OCI-LY3 (cell line): ENCODE measurements around the gene PET100.

Source experiments
- H2AFZ ChIP-seq: fragments of 200-600, 300-600 bp; shearing (Covaris generic); 2 replicates; pipeline ENCODE4 v1.6.0; 2014; ENCODE audit warnings: antibody characterized with exemption, low read depth, low read length
- H3K27ac ChIP-seq: fragments of 200-600, 300-600 bp; sonication (generic); 2 replicates; pipeline ENCODE4 v1.5.1; 2014; ENCODE audit warnings: mild to moderate bottlenecking, low read length, moderate library complexity, mixed read lengths
- H3K27me3 ChIP-seq: fragments of 200-600, 300-600 bp; sonication (generic); 2 replicates; pipeline ENCODE4 v1.6.1; 2014; ENCODE audit warnings: low read depth, low read length, mixed read lengths
- H3K36me3 ChIP-seq: fragments of 200-600, 300-600 bp; sonication (generic); replicated peaks from 2 replicates; pipeline ENCODE3; 2014; ENCODE audit warnings: low read depth, low read length, mixed read lengths
- H3K4me1 ChIP-seq: fragments of 300-600, 200-600 bp; sonication (generic); 2 replicates; pipeline ENCODE4 v1.6.1; 2014; ENCODE audit warnings: low read length, mixed read lengths
- H3K4me2 ChIP-seq: fragments of 200-600, 300-600 bp; sonication (generic); 2 replicates; pipeline ENCODE4 v1.6.1; 2014; ENCODE audit warnings: low read length, mixed read lengths
- H3K4me3 ChIP-seq: fragments of 300-600, 200-600 bp; sonication (generic); 2 replicates; pipeline ENCODE4 v1.5.1; 2014; ENCODE audit warnings: antibody characterized with exemption, mild to moderate bottlenecking, low read length, moderate library complexity
- H3K79me2 ChIP-seq: fragments of 300-600, 200-600 bp; shearing (Covaris generic); 2 replicates; pipeline ENCODE4 v1.6.1; 2014; ENCODE audit warnings: mild to moderate bottlenecking, low read length, mixed read lengths
- H3K9ac ChIP-seq: fragments of 300-600, 200-600 bp; shearing (Covaris generic); 2 replicates; pipeline ENCODE4 v1.6.0; 2014; ENCODE audit warnings: mild to moderate bottlenecking, low read length, moderate library complexity
- H3K9me3 ChIP-seq: fragments of 200-600, 300-600 bp; shearing (Covaris generic); 2 replicates; pipeline ENCODE4 v1.6.1; 2014; ENCODE audit warnings: low read length, mixed read lengths; ENCODE audit not compliant: insufficient read depth
- H4K20me1 ChIP-seq: fragments of 200-600, 300-600 bp; sonication (generic); 2 replicates; pipeline ENCODE4 v1.6.1; 2016; ENCODE audit warnings: low read length, mixed read lengths; ENCODE audit not compliant: insufficient read depth
- CTCF ChIP-seq: fragments of 200-600, 300-600 bp; sonication (generic); IDR thresholded peaks from 2 replicates; pipeline ENCODE4 v1.5.1; 2014; ENCODE audit warnings: antibody characterized with exemption, low read length, low read depth
- EZH2phosphoT487 ChIP-seq: fragments of 200-600 bp; shearing (Covaris generic); IDR thresholded peaks from 2 replicates; pipeline ENCODE4 v1.6.1; 2018; ENCODE audit warnings: antibody characterized with exemption, mixed run types, low read depth

Gene PET100

DNA sequence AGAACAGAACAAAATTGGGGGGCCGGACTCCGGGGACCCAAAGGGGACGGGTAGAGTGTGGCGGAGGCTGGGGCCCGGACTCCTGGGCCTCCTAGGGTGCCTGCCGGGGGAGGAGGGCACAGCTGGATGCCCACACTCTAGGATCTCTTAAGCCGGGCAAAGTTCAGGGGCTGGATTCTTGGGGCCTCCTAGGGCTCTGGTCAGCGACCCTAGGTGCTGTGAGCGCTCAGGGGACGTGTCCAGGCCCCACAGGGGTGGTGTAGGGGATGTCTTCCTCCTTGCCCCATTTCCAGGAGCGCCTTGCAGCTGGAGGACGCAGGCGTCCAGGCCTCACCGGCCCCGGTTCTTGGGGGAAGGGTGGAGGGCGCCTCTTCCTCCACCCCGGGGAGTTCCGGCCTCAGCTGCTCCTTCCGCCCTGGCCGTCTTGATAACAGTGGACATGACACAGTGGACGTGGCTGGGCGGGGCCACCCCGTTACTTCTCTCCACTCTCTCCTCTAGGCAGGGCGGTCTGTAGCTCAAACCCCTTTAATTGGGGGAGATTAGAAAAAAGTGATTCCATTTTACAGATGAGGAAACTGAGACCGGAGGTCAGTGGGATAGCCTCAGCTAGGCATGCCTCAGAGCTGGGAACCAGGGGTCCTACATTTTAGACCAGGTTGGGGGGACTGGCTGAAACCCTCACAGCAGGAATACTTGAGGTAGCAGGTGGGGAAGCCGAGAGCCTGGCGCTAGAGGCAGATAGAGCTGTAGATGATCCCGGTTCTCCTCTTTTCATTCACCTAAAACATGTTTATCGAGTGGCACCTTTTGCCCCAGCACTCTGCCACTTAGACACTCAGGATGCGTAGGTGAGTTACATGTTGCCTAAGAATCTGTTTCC is 8.0 kb downstream of the PET100 start:
- TF ChIP-seq CTCF (no peak), EZH2phosphoT487 (no peak)
- Histone ChIP-seq H2AFZ (no peak overlapping the region), H3K4me3 (peak overlapping the region; percentile 92), H3K4me2 (peak overlapping the region; percentile 92), H3K4me1 (peaks cover 13% of the 10 kb centered on the region), H3K9ac (peak overlapping the region; percentile 87), H3K79me2 (peaks cover 35% of the 10 kb centered on the region), H3K36me3 (peaks cover 19% of the 10 kb centered on the region), H3K27me3 (no peaks in the 10 kb centered on the region), H3K27ac (peak overlapping the region; percentile 32), H3K9me3 (no peaks in the 10 kb centered on the region), H4K20me1 (peaks cover 7% of the 10 kb centered on the region; the same call in 1 of the 2 replicates)

DNA sequence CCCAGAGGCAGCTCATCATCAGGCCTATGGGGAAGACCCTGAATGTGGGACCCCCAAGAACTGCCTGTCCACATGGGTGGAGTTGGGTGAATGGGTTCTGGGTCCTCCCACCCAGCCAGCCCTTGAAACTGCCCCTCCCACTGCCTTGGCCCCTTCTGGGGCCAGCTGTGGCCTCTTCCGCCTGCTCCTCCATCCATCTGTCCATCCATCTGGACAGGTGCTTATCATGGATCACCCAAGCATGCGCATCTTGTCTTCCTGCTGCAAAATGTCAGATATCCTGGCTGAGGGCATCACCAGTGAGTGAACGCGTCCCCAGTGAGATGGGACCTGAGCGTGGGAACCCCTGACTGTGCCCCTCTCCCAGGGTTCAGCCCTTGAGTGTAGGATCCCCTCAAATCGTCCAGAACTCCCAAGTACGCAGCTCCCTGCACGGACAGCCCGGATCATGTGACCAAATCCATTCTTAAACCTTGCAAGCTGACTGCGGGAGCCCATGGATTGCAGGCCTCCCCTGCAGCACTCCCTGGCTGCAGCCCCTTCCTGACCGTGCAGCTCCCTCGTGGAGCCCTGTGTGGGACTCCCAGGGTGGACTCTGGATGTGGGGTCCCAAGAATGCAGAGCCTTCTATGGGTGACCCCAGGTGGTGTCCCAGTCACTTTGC is 9.3 kb downstream of the PET100 start:
- no peak overlapping the region for H3K9ac ChIP-seq

DNA sequence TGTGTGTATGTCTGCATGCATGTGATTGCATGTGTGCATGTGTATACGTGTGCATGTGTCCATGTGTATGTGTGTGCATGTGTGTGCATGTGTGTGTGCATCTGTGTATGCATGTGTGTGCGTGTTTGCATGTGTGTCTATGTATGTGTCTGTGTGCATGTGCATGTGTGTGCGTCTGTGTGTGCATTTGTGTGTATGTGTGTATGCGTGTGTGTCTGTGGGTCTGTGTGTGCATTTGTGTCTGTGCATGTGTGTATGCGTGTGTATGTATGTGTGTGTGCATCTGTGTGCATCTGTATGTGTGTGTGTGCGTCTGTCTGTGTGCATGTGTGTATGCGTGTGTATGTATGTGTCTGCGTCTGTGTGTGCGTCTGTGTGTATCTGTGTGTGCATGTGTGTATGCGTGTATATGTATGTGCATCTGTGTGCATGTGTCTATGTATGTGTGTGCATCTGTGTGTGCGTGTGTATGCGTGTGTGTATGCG is 10.3 kb downstream of the PET100 start:
- Histone ChIP-seq H3K27me3 (no peaks in the 10 kb centered on the region), H3K9me3 (no peaks in the 10 kb centered on the region), H4K20me1 (peaks cover 7% of the 10 kb centered on the region; the same call in 1 of the 2 replicates), H3K9ac (no peak overlapping the region), H3K4me1 (peaks cover 19% of the 10 kb centered on the region), H2AFZ (no peak overlapping the region), H3K27ac (no peak overlapping the region), H3K4me2 (no peak overlapping the region), H3K36me3 (peaks cover 25% of the 10 kb centered on the region), H3K79me2 (peaks cover 35% of the 10 kb centered on the region), H3K4me3 (no peak overlapping the region)
- no peak for TF ChIP-seq EZH2phosphoT487
- TF ChIP-seq CTCF: no peak

More for the DNA sequence above, 9.3 kb downstream of the PET100 start:
- no peak overlapping the region for H3K4me2 ChIP-seq
- peaks cover 35% of the 10 kb centered on the region for H3K79me2 ChIP-seq
- TF ChIP-seq EZH2phosphoT487 (no peak), CTCF (no peak)
- peaks cover 13% of the 10 kb centered on the region for H3K4me1 ChIP-seq
- H3K9me3 ChIP-seq: no peaks in the 10 kb centered on the region
- no peak overlapping the region for H2AFZ ChIP-seq
- H3K27me3 ChIP-seq: no peaks in the 10 kb centered on the region
- H3K4me3 ChIP-seq: no peak overlapping the region
- H4K20me1 ChIP-seq: peaks cover 7% of the 10 kb centered on the region; the same call in 1 of the 2 replicates
- H3K27ac ChIP-seq: no peak overlapping the region
- H3K36me3 ChIP-seq: peaks cover 19% of the 10 kb centered on the region

GRCh38 chr19:7640803-7641202 is 11.2 kb downstream of the PET100 start:
- H3K4me3 ChIP-seq: no peak overlapping the region
- no peak overlapping the region for H2AFZ ChIP-seq
- no peak overlapping the region for H3K9ac ChIP-seq
- H3K27me3 ChIP-seq: no peaks in the 10 kb centered on the region
- no peak overlapping the region for H3K4me2 ChIP-seq
- peaks cover 7% of the 10 kb centered on the region; the same call in 1 of the 2 replicates for H4K20me1 ChIP-seq
- peaks cover 28% of the 10 kb centered on the region for H3K4me1 ChIP-seq
- peaks cover 35% of the 10 kb centered on the region for H3K79me2 ChIP-seq
- H3K27ac ChIP-seq: no peak overlapping the region
- peaks cover 27% of the 10 kb centered on the region for H3K36me3 ChIP-seq
- no peak for TF ChIP-seq CTCF
- no peak for TF ChIP-seq EZH2phosphoT487
- H3K9me3 ChIP-seq: no peaks in the 10 kb centered on the region
